Measurements from ENCODE around the gene SCLY.
"Not testable (repeated sequence)": the region's sequence is repeated elsewhere in the genome, so short reads cannot be mapped to it uniquely, and the experiment has no call there.

Gene SCLY

GRCh38 chr2:238027591-238028415 lies 33.0 kb upstream of the SCLY start:
- no peak for DNase-seq (ENCODE audit: low spot score)
- in situ Hi-C loops (cut with MboI; ENCODE audit: low pct_unique_long_range_greater_than_20kb, low sequenced_read_pairs, unreplicated experiment) = no loop called here
- no peak for TF ChIP-seq CTCF (IDR thresholded peaks at IDR 0.05; ENCODE audit: extremely low read depth, insufficient read depth, missing control alignments)

GRCh38 chr2:238029853-238030252 lies 30.9 kb upstream of the SCLY start:
- in situ Hi-C loops (cut with MboI; ENCODE audit: low pct_unique_long_range_greater_than_20kb, low sequenced_read_pairs, unreplicated experiment) = no loop called here
- no peak for DNase-seq (ENCODE audit: low spot score)
- TF ChIP-seq CTCF (IDR thresholded peaks at IDR 0.05; ENCODE audit: extremely low read depth, insufficient read depth, missing control alignments) = no peak

- no peak for DNase-seq (ENCODE audit: low spot score)
- no peak for TF ChIP-seq CTCF (IDR thresholded peaks at IDR 0.05; ENCODE audit: extremely low read depth, insufficient read depth, missing control alignments)
- in situ Hi-C loops (cut with MboI; ENCODE audit: low pct_unique_long_range_greater_than_20kb, low sequenced_read_pairs, unreplicated experiment) = no loop called here
These were observed 30.2 kb upstream of the SCLY start for GRCh38 chr2:238030422-238031155.

GRCh38 chr2:238031751-238032150 lies 29.1 kb upstream of the SCLY start:
- TF ChIP-seq CTCF (IDR thresholded peaks at IDR 0.05; ENCODE audit: extremely low read depth, insufficient read depth, missing control alignments) = no peak
- in situ Hi-C loops (cut with MboI; ENCODE audit: low pct_unique_long_range_greater_than_20kb, low sequenced_read_pairs, unreplicated experiment) = no loop called here
- no peak for DNase-seq (ENCODE audit: low spot score)

GRCh38 chr2:238032755-238033337 lies 28.0 kb upstream of the SCLY start:
- TF ChIP-seq CTCF (IDR thresholded peaks at IDR 0.05; ENCODE audit: extremely low read depth, insufficient read depth, missing control alignments) = no peak
- peak; percentile 36 for DNase-seq (ENCODE audit: low spot score)
- in situ Hi-C loops (cut with MboI; ENCODE audit: low pct_unique_long_range_greater_than_20kb, low sequenced_read_pairs, unreplicated experiment) = no loop called here

- in situ Hi-C loops (cut with MboI; ENCODE audit: low pct_unique_long_range_greater_than_20kb, low sequenced_read_pairs, unreplicated experiment); DNase-seq (ENCODE audit: low spot score): not testable (repeated sequence)
These were observed 26.8 kb upstream of the SCLY start for GRCh38 chr2:238033991-238034390.

GRCh38 chr2:238038203-238038602 lies 22.6 kb upstream of the SCLY start:
- in situ Hi-C loops (cut with MboI; ENCODE audit: low pct_unique_long_range_greater_than_20kb, low sequenced_read_pairs, unreplicated experiment) = no loop called here

More at GRCh38 chr2:238038203-238038602, 22.6 kb upstream of the SCLY start:
- DNase-seq (ENCODE audit: low spot score) = no peak
- TF ChIP-seq CTCF (IDR thresholded peaks at IDR 0.05; ENCODE audit: extremely low read depth, insufficient read depth, missing control alignments) = no peak
